BE2C (cell line): ENCODE results near the gene TP73.

Experiments used
- DNase-seq: peaks from one replicate; pipeline ENCODE4 v3.0.0-alpha.2; 2020
- H3K27me3 ChIP-seq: fragments of 250-450 bp; sonication (Bioruptor Pico); 2 replicates; pipeline ENCODE4 v1.5.1; 2020; ENCODE audit warnings: mild to moderate bottlenecking
- H3K36me3 ChIP-seq: fragments of 250-450 bp; sonication (Bioruptor Pico); 2 replicates; pipeline ENCODE4 v1.5.1; 2020; ENCODE audit warnings: mild to moderate bottlenecking
- H3K4me1 ChIP-seq: fragments of 250-450 bp; sonication (Bioruptor Pico); 2 replicates; pipeline ENCODE4 v1.5.1; 2020
- H3K4me3 ChIP-seq: 2 replicates; pipeline ENCODE4 v1.5.1; 2011; ENCODE audit warnings: low read depth, low read length
- H3K9me3 ChIP-seq: fragments of 250-450 bp; sonication (Bioruptor Pico); 2 replicates; pipeline ENCODE4 v1.5.1; 2020
- TF ChIP-seq, protein P1 (sequence below): IDR thresholded peaks from 2 replicates; pipeline ENCODE4 v1.5.1; 2012; ENCODE audit warnings: mild to moderate bottlenecking, low read depth, low read length

The TP73 gene

DNA sequence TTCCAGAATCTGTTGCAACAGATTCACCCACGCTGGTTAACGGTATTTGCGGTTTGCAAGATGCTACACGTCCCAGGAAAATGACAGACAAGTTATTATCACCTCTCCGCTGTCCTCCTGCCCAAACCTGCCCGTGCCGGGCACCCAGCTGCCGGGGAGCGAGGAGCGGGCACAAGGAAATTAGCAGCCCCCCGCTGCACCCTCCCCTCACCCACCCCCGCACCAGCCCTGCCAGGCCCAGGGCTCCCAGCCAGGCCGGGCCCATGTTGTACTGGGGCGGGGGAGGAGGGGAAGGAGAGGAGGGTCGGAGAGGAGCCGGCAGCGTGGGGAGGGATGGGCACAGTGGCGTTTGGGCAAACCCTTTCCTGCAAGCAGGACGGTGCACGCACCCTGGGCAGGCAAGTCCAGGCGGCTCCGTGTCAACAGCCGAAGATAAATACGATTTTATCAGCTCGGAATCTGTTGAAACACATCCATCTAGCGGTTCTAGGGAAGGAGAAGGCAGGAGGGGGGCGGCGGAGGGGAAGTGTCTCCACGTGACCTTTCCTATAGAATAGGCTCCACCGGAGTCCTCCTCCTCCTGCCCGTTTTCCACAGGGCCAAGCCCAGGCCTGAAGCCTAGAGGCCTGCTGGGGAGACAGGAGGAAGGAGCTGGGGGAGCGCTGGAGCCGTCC lies 64.9 kb downstream of the TP73 start:
- no peaks in the 10 kb centered on the region for H3K27me3 ChIP-seq
- peaks cover 31% of the 10 kb centered on the region for H3K4me1 ChIP-seq
- TF ChIP-seq, protein P1, sequence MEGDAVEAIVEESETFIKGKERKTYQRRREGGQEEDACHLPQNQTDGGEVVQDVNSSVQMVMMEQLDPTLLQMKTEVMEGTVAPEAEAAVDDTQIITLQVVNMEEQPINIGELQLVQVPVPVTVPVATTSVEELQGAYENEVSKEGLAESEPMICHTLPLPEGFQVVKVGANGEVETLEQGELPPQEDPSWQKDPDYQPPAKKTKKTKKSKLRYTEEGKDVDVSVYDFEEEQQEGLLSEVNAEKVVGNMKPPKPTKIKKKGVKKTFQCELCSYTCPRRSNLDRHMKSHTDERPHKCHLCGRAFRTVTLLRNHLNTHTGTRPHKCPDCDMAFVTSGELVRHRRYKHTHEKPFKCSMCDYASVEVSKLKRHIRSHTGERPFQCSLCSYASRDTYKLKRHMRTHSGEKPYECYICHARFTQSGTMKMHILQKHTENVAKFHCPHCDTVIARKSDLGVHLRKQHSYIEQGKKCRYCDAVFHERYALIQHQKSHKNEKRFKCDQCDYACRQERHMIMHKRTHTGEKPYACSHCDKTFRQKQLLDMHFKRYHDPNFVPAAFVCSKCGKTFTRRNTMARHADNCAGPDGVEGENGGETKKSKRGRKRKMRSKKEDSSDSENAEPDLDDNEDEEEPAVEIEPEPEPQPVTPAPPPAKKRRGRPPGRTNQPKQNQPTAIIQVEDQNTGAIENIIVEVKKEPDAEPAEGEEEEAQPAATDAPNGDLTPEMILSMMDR, result no peak
- DNase-seq, result peak; percentile 28
- H3K36me3 ChIP-seq, result no peaks in the 10 kb centered on the region
- H3K4me3 ChIP-seq, result no peak overlapping the region
- H3K9me3 ChIP-seq, result no peaks in the 10 kb centered on the region

DNA sequence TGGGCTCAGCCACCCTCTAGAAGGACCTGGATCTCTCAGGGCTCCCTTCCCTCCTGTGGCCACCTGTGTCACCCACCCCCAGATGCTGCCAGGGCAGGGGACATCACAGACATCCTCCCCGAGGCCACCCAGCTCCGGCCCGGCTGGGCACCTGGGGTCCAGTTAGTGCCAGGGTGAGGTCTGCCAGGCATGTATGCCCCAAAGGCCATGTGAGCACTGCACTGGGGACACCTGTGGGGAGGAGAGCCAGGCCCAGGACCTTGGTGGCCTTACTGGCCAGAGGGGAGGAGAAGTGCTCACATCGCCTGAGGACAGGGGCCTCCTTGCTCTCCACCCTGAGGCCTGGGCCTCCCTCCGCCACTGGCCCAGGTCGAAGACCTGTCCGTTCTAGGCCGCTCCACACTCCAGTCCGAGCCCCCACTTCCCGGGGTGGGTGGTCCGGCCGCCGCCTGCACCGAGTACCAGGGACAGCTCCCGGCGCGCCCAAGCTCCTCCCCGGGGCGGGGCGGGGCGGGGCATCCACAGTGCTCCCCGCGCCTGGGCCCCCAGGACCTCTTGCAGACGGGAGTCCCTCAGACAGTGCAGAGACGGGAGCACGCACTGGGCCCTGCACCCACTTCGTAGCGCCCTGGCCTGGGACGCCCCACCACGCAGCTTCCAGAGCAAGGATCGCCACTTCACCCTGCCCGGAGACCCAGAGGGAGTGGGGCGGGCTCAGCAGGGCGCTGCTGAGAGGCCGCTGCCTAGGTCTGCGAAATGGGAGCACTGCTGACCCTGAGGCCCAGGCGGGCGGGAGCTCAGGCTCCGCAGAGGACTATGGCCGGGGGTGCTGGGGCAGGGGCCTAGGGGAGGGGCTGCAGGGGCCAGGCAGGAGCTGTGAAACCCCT lies 65.6 kb downstream of the TP73 start:
- no peak overlapping the region for H3K4me3 ChIP-seq
- DNase-seq, result no peak
- no peaks in the 10 kb centered on the region for H3K27me3 ChIP-seq
- H3K36me3 ChIP-seq, result no peaks in the 10 kb centered on the region
- no peaks in the 10 kb centered on the region for H3K9me3 ChIP-seq
- peaks cover 29% of the 10 kb centered on the region for H3K4me1 ChIP-seq
- TF ChIP-seq, protein P1, result no peak

DNA sequence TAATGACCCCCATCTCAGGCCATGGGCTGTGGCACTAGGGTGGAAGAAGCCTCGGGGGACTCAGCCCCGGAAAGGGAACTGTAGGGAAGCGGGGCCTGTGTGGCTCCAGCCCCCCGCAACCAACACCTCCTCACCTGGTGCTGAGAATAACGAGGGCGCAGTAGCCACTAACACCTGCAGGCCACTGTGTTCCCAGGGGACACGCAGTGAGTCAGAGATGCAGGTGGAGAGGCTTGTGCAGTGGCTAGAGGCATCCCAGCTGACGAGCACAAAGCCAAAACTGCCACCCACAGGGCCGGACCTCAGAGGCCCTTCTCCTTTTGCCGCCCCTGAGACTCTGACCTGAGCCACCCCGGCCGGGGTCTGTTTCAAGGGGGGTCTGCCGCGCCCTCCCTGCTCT lies 66.4 kb downstream of the TP73 start:
- Histone ChIP-seq H3K9me3 (no peaks in the 10 kb centered on the region), H3K27me3 (no peaks in the 10 kb centered on the region), H3K4me1 (peaks cover 25% of the 10 kb centered on the region), H3K4me3 (no peak overlapping the region), H3K36me3 (no peaks in the 10 kb centered on the region)
- TF ChIP-seq, protein P1, result no peak
- DNase-seq, result no peak

DNA sequence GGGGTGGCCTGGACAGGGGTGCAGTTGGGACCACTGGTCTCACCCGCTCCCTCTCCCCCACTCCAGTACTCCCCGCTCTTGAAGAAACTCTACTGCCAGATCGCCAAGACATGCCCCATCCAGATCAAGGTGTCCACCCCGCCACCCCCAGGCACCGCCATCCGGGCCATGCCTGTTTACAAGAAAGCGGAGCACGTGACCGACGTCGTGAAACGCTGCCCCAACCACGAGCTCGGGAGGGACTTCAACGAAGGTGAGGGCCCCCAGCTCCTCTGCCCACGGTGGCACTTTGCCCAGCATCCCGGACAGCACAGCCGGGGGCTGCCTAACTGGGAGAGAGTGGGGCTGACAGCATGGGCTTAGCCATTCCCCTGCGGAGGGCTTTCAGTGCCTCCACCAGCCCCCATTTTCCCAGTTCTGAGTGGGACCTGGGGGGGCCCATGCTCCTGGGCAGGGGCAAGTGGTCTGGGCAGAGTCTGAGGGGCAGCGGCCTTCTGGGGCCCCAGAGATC lies 69.7 kb downstream of the TP73 start:
- H3K27me3 ChIP-seq, result no peaks in the 10 kb centered on the region

DNA sequence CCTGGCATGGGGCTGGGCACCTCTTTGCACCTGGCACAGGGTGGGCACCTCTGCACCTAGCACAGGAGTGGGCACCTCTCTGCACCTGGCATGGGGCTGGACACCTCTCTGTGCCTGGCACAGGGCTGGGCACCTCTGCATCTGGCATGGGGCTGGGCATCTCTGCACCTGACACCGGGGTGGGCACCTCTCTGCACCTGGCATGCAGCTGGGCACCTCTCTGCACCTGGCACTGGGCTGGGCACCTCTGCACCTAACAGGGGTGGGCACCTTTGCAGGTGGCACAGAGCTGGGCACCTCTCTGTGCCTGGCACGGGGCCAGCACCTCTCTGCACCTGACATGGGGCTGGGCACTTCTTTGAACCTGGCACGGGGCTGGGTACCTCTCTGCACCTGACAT lies 70.5 kb downstream of the TP73 start:
- Histone ChIP-seq H3K27me3 (no peaks in the 10 kb centered on the region), H3K4me1 (peaks cover 6% of the 10 kb centered on the region), H3K9me3 (no peaks in the 10 kb centered on the region), H3K36me3 (no peaks in the 10 kb centered on the region), H3K4me3 (no peak overlapping the region)
- DNase-seq, result no peak
- TF ChIP-seq, protein P1, result no peak

More for the DNA sequence above, 69.7 kb downstream of the TP73 start:
- Histone ChIP-seq H3K4me1 (peaks cover 12% of the 10 kb centered on the region), H3K9me3 (no peaks in the 10 kb centered on the region), H3K4me3 (no peak overlapping the region), H3K36me3 (no peaks in the 10 kb centered on the region)
- DNase-seq, result no peak
- TF ChIP-seq, protein P1, result no peak
